HG03342 (cell line): ENCODE data around the gene TRPM4.
"Not testable (repeated sequence)": the region's sequence is repeated elsewhere in the genome, so short reads cannot be mapped to it uniquely, and the experiment has no call there.

Experiments
- ATAC-seq: cut with Tn5 transposase; IDR thresholded peaks from one replicate; pipeline ENCODE4 v1.9.1; 2021; ENCODE audit warnings: mild to moderate bottlenecking, moderate library complexity; ENCODE audit not compliant: unreplicated experiment

TRPM4 gene

GRCh38 chr19:49157445-49158224 lies at the start of gene TRPM4:
TSS of gene TRPM4 (plus strand) at chr19:49157792. CDS start at chr19:49157867, 75 bp downstream.
- ATAC-seq = no peak

GRCh38 chr19:49109051-49109450 lies 48.5 kb upstream of the TRPM4 start:
- ATAC-seq = no peak

- no peak for ATAC-seq
Measured at GRCh38 chr19:49109569-49110233, 47.9 kb upstream of the TRPM4 start.

GRCh38 chr19:49110567-49110966 lies 47.0 kb upstream of the TRPM4 start:
- ATAC-seq = no peak

GRCh38 chr19:49111218-49111998 lies 46.2 kb upstream of the TRPM4 start:
- ATAC-seq = no peak

- peak; percentile 48 for ATAC-seq
Measured at GRCh38 chr19:49113762-49114629, 43.6 kb upstream of the TRPM4 start, which contains the start of gene LIN7B. TSS of gene LIN7B (plus strand) at chr19:49114370. CDS start at chr19:49114405, 35 bp downstream.

GRCh38 chr19:49114630-49115363 lies 42.8 kb upstream of the TRPM4 start:
- no peak for ATAC-seq

- ATAC-seq = no peak
Measured at GRCh38 chr19:49116544-49116943, 41.0 kb upstream of the TRPM4 start.

GRCh38 chr19:49117677-49118564 lies 39.7 kb upstream of the TRPM4 start:
- ATAC-seq = no peak

GRCh38 chr19:49118565-49119410 lies 38.8 kb upstream of the TRPM4 start, which contains the start of gene C19orf73:
TSS of gene C19orf73 (minus strand) at chr19:49119143. CDS start at chr19:49119022, 121 bp downstream.
- peak; percentile 75 for ATAC-seq

GRCh38 chr19:49119411-49120324 lies 37.9 kb upstream of the TRPM4 start, which contains the start of gene PPFIA3:
TSS of gene PPFIA3 (plus strand) at chr19:49119544. CDS start at chr19:49127874, 8,330 bp downstream.
- no peak for ATAC-seq

GRCh38 chr19:49120325-49120683 lies 37.3 kb upstream of the TRPM4 start:
- no peak for ATAC-seq

GRCh38 chr19:49120868-49121267 lies 36.7 kb upstream of the TRPM4 start:
- ATAC-seq = no peak

- not testable (repeated sequence) for ATAC-seq
Measured at GRCh38 chr19:49121841-49122240, 35.8 kb upstream of the TRPM4 start.

- ATAC-seq = not testable (repeated sequence)
Measured at GRCh38 chr19:49123285-49123684, 34.3 kb upstream of the TRPM4 start.

GRCh38 chr19:49125025-49125731 lies 32.4 kb upstream of the TRPM4 start:
- ATAC-seq = no peak
